ENCODE results near the gene ARX. TPM values are rescaled to one million over a fixed set of nuclear protein-coding genes. Genes with fewer than 3 reads are reported as not detected.
A peak's percentile ranks its signal among the peaks of the same experiment; 100 is the strongest.

ARX gene
- total RNA-seq, 4 donors from 2014 or later = not detected

- Histone ChIP-seq H3K27ac (no peak overlapping the region), H3K9me3 (peaks cover 0 to 2% (median 0%) of the 10 kb centered on the region in 3 donors), H3K4me1 (peaks cover 8 to 33% (median 9%) of the 10 kb centered on the region in 3 donors), H3K36me3 (no peaks in the 10 kb centered on the region), H3K4me3 (peak overlapping the region in 1 of 4 donors; percentile 41), H3K27me3 (peaks cover 0 to 100% (median 44%) of the 10 kb centered on the region in 4 donors)
- TF ChIP-seq POLR2A (IDR thresholded peaks at IDR 0.05) (no peak), CTCF (IDR thresholded peaks at IDR 0.05) (peak in 3 of 6 experiments; percentile 18 to 41 (median 38))
- 10 to 37% methylated on average over 4 to 11 of the region's 35 CpGs for WGBS, 2 donors
- intact Hi-C loops (cut with DNase I) = no loop called here
- DNase-seq = no peak
Measured at GRCh38 chrX:25020905-25021449, 5.2 kb upstream of the ARX start.

GRCh38 chrX:25020391-25020904 is 4.7 kb upstream of the ARX start:
- H3K9me3 ChIP-seq = peaks cover 0 to 4% (median 0%) of the 10 kb centered on the region in 3 donors
- peaks cover 8 to 38% (median 14%) of the 10 kb centered on the region in 3 donors for H3K4me1 ChIP-seq
- peaks cover 0 to 100% (median 47%) of the 10 kb centered on the region in 4 donors for H3K27me3 ChIP-seq
- H3K36me3 ChIP-seq = no peaks in the 10 kb centered on the region
- no peak overlapping the region for H3K27ac ChIP-seq
- intact Hi-C loops (cut with DNase I) = no loop called here
- H3K4me3 ChIP-seq = peak overlapping the region in 1 of 4 donors; percentile 41
- TF ChIP-seq POLR2A (IDR thresholded peaks at IDR 0.05) (no peak), CTCF (IDR thresholded peaks at IDR 0.05) (no peak)
- DNase-seq = no peak
- 0% methylated on average over 2 of the region's 27 CpGs; no CpG with 5 or more reads in 1 of the 2 donors for WGBS, 2 donors

GRCh38 chrX:25019707-25020390 is 4.1 kb upstream of the ARX start:
- H3K4me1 ChIP-seq = peaks cover 8 to 41% (median 14%) of the 10 kb centered on the region in 3 donors
- no peaks in the 10 kb centered on the region for H3K36me3 ChIP-seq
- H3K27me3 ChIP-seq = peaks cover 0 to 100% (median 50%) of the 10 kb centered on the region in 4 donors
- intact Hi-C loops (cut with DNase I) = no loop called here
- TF ChIP-seq POLR2A (IDR thresholded peaks at IDR 0.05) (no peak), CTCF (IDR thresholded peaks at IDR 0.05) (no peak)
- H3K27ac ChIP-seq = no peak overlapping the region
- H3K9me3 ChIP-seq = peaks cover 0 to 4% (median 0%) of the 10 kb centered on the region in 3 donors
- no peak overlapping the region for H3K4me3 ChIP-seq
- WGBS, 2 donors = 9 to 29% methylated on average over 10 to 20 of the region's 22 CpGs
- no peak for DNase-seq

- DNase-seq = no peak
- H3K27ac ChIP-seq = no peak overlapping the region
- peaks cover 0 to 4% (median 0%) of the 10 kb centered on the region in 3 donors for H3K9me3 ChIP-seq
- TF ChIP-seq CTCF (IDR thresholded peaks at IDR 0.05) (no peak), POLR2A (IDR thresholded peaks at IDR 0.05) (no peak)
- intact Hi-C loops (cut with DNase I) = no loop called here
- H3K4me1 ChIP-seq = peaks cover 8 to 41% (median 14%) of the 10 kb centered on the region in 3 donors
- no peaks in the 10 kb centered on the region for H3K36me3 ChIP-seq
- H3K4me3 ChIP-seq = no peak overlapping the region
- H3K27me3 ChIP-seq = peaks cover 0 to 100% (median 56%) of the 10 kb centered on the region in 4 donors
- 22 to 29% methylated on average over 3 of the region's 3 CpGs for WGBS, 2 donors
Measured at GRCh38 chrX:25018682-25019081, 2.9 kb upstream of the ARX start.
